SK-MEL-5 (cell line): ENCODE results near the gene SPEG. TPM values are rescaled to one million over a fixed set of nuclear protein-coding genes. Genes with fewer than 3 reads are reported as not detected.

ENCODE experiments used
- DNase-seq: peaks from one replicate; pipeline ENCODE4 v3.0.0-alpha.2; 2016; ENCODE audit warnings: low read depth, low spot score
- in situ Hi-C: cut with HindIII; loops from 2 replicates; pipeline ENCODE4 v1.10.0; 2016; ENCODE audit warnings: low sequenced_read_pairs, high pct_unique_total_duplicates, low pct_unique_long_range_greater_than_20kb
- total RNA-seq: library from RNA; depleted of rRNA; stranded (reverse); fragments of >200 nt; shearing (Covaris generic); gene quantifications from 2 replicates; pipeline ENCODE4 v1.2.3, GENCODE V29; 2014

The SPEG gene
- total RNA-seq, 1 experiment from 2014 or later: 1.9 TPM

GRCh38 chr2:219435701-219436100 is 1.1 kb downstream of the SPEG start:
- no peak for DNase-seq
- in situ Hi-C loops: no loop called here

GRCh38 chr2:219436491-219436890 is 1.8 kb downstream of the SPEG start:
- in situ Hi-C loops: no loop called here
- DNase-seq: no peak

GRCh38 chr2:219437141-219437540 is 2.5 kb downstream of the SPEG start:
- in situ Hi-C loops: no loop called here
- no peak for DNase-seq

GRCh38 chr2:219437690-219438206 is 3.1 kb downstream of the SPEG start:
- in situ Hi-C loops: no loop called here
- no peak for DNase-seq

- DNase-seq: no peak
- in situ Hi-C loops: no loop called here
These were observed 3.8 kb downstream of the SPEG start for GRCh38 chr2:219438453-219438852.

- in situ Hi-C loops: no loop called here
- no peak for DNase-seq
These were observed 4.9 kb downstream of the SPEG start for GRCh38 chr2:219439506-219439905.

- in situ Hi-C loops: no loop called here
- peak; percentile 44 for DNase-seq
These were observed 6.0 kb downstream of the SPEG start for GRCh38 chr2:219440388-219441256.

GRCh38 chr2:219441451-219442255 is 7.0 kb downstream of the SPEG start:
- in situ Hi-C loops: no loop called here
- peak; percentile 32 for DNase-seq

- no peak for DNase-seq
- in situ Hi-C loops: no loop called here
These were observed 7.8 kb downstream of the SPEG start for GRCh38 chr2:219442256-219443015.

GRCh38 chr2:219443016-219443696 is 8.5 kb downstream of the SPEG start:
- in situ Hi-C loops: no loop called here
- DNase-seq: no peak

- no peak for DNase-seq
- in situ Hi-C loops: no loop called here
These were observed 9.0 kb downstream of the SPEG start for GRCh38 chr2:219443697-219444023.

- no peak for DNase-seq
- in situ Hi-C loops: no loop called here
These were observed 10.0 kb downstream of the SPEG start for GRCh38 chr2:219444566-219445091.

GRCh38 chr2:219445220-219445640 is 10.6 kb downstream of the SPEG start:
- in situ Hi-C loops: no loop called here
- DNase-seq: no peak

- DNase-seq: peak; percentile 15
These were observed 11.5 kb downstream of the SPEG start for GRCh38 chr2:219446101-219446504.

GRCh38 chr2:219446689-219447088 is 12.0 kb downstream of the SPEG start:
- in situ Hi-C loops: no loop called here
- DNase-seq: no peak

More at GRCh38 chr2:219446101-219446504, 11.5 kb downstream of the SPEG start:
- in situ Hi-C loops: no loop called here

- no peak for DNase-seq
- in situ Hi-C loops: no loop called here
These were observed 12.8 kb downstream of the SPEG start for GRCh38 chr2:219447242-219448098.
